ENCODE measurements around the gene PDE9A. TPM values are rescaled to one million over a fixed set of nuclear protein-coding genes. Genes with fewer than 3 reads are reported as not detected.

The PDE9A gene
- total RNA-seq, 1 donor from 2014 or later: 12.3 TPM

DNA sequence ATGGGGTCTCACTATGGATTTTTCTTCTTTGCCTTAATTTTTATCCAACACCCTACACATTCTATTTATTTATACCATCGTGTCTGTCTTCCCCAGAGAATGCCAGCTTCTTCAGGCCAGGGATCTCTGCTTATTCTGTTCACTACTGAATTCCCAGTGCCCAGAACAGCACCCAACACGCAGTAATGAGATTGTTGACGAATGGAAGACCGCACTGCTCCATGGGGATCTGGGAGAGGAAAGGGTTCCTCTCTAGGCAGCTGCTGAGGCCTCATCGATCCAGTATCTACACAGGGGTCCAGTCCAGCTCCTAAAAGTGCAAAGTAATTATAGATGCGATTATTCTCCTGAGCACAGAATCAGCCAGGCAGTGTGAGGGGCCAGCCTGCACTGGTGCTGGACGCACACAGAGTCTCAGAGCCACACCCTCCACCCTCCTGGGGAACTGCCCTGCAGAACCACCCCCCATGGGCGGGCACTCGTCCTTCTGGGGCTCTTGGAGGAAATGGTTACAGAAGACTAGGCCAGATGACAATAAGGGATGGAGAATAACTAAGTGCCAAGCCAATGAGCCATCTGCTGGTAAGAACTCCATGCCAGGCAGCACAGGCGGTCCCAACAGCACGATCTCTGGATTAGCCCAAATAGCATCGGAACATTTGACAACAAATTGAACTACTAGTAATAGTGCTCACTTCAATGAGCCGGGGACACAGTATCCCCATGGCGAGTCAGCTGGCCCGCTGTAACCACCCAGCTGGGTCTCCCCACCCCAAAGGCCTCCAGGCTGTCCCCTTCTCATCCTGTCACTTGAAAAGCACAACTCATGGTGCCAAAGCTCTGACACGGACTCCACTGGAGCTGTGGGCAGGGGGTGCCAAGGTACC is 1.7 kb upstream of the PDE9A start:
- H3K4me1 Mint-ChIP-seq (ENCODE audit: unreplicated experiment): peaks cover 25% of the 10 kb centered on the region
- TF ChIP-seq, protein P1, sequence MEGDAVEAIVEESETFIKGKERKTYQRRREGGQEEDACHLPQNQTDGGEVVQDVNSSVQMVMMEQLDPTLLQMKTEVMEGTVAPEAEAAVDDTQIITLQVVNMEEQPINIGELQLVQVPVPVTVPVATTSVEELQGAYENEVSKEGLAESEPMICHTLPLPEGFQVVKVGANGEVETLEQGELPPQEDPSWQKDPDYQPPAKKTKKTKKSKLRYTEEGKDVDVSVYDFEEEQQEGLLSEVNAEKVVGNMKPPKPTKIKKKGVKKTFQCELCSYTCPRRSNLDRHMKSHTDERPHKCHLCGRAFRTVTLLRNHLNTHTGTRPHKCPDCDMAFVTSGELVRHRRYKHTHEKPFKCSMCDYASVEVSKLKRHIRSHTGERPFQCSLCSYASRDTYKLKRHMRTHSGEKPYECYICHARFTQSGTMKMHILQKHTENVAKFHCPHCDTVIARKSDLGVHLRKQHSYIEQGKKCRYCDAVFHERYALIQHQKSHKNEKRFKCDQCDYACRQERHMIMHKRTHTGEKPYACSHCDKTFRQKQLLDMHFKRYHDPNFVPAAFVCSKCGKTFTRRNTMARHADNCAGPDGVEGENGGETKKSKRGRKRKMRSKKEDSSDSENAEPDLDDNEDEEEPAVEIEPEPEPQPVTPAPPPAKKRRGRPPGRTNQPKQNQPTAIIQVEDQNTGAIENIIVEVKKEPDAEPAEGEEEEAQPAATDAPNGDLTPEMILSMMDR (IDR thresholded peaks at IDR 0.05): no peak
- peaks cover 19% of the 10 kb centered on the region for H3K27me3 Mint-ChIP-seq (ENCODE audit: unreplicated experiment)
- no peak for DNase-seq (ENCODE audit: extremely low spot score, unreplicated experiment)
- no peak overlapping the region for H3K4me3 Mint-ChIP-seq (ENCODE audit: unreplicated experiment)
- no peaks in the 10 kb centered on the region for H3K36me3 Mint-ChIP-seq (ENCODE audit: unreplicated experiment)
- no peaks in the 10 kb centered on the region for H3K9me3 Mint-ChIP-seq (ENCODE audit: unreplicated experiment)
- H3K27ac Mint-ChIP-seq (ENCODE audit: unreplicated experiment): no peak overlapping the region

DNA sequence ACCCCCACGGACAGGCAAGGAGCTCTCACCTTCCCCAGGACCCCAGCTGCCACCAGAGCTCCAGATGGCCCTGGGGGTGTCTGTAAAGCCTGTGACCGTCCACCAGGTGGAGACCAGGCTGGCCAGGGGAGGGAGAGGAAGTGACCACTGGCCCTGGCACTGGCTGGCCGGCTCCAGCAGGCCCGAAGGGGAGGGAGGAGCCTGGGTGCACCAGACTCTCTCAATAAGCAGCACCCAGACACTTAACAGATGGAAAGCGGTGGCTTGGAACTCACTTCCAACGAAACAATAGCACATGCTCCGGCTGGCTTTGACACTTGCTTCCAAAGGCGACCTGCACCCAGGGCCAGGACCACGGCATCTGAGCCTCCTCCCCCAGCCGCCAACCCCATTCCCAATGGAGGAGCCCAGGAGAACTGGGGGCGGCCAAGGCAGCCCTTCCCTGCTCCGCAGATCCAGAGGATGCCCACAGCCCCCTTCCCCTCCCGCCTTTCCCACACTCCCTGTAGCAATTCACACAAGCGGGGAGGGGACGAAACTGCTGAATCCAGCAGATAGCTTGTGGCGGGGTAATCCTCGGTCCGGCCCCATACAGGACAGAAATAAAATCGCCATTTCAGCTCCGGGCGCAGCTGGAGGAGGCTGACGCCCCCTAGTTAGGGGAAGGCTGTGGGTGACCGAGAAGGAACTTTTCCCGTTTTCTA is 742 bp upstream of the PDE9A start:
- peaks cover 25% of the 10 kb centered on the region for H3K4me1 Mint-ChIP-seq (ENCODE audit: unreplicated experiment)
- TF ChIP-seq, protein P1 (IDR thresholded peaks at IDR 0.05): peak; percentile 66
- no peaks in the 10 kb centered on the region for H3K36me3 Mint-ChIP-seq (ENCODE audit: unreplicated experiment)
- H3K9me3 Mint-ChIP-seq (ENCODE audit: unreplicated experiment): no peaks in the 10 kb centered on the region
- peak; percentile 93 for DNase-seq (ENCODE audit: extremely low spot score, unreplicated experiment)
- peak overlapping the region; percentile 79 for H3K4me3 Mint-ChIP-seq (ENCODE audit: unreplicated experiment)
- peak overlapping the region; percentile 56 for H3K27ac Mint-ChIP-seq (ENCODE audit: unreplicated experiment)
- peaks cover 19% of the 10 kb centered on the region for H3K27me3 Mint-ChIP-seq (ENCODE audit: unreplicated experiment)

DNA sequence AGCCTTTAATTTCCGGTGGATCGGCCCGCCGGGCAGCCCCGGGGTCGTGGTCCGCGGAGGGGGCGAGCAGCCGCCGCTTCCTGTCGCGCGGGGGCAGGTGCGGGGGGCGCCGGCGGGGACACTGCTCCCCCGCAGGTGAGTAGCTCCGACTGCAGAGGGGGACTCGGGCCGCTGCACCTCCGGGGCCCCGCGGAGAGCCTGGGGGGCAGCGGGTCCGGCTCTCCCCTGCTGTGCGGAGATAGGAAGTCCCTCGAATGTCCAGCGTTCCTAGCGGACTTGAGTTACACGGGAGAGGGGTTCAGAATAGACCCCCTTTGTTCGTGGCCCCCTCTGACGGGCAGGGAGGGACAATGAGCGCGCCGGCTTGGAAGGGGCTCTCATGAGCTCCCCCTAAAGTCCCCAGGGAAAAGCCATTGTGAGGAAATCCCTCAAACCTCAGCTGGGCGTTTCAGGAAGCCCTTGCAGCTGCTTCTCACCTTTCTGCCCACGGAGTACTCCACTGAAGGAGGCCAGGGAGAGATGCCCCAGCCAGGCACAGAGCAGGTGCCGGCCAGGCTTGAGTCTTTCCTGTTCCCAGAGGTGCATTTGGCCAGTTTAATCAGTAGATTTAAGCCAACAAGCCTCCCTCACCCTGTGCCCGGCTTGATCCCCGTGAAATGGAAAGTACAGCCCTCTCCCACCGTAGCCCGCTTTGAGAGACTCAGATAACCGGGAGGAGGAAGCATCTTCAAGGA is 925 bp downstream of the PDE9A start:
- no peaks in the 10 kb centered on the region for H3K9me3 Mint-ChIP-seq (ENCODE audit: unreplicated experiment)
- DNase-seq (ENCODE audit: extremely low spot score, unreplicated experiment): no peak
- H3K27me3 Mint-ChIP-seq (ENCODE audit: unreplicated experiment): peaks cover 16% of the 10 kb centered on the region
- H3K36me3 Mint-ChIP-seq (ENCODE audit: unreplicated experiment): no peaks in the 10 kb centered on the region
- no peak overlapping the region for H3K27ac Mint-ChIP-seq (ENCODE audit: unreplicated experiment)
- peak overlapping the region; percentile 68 for H3K4me3 Mint-ChIP-seq (ENCODE audit: unreplicated experiment)
- peaks cover 25% of the 10 kb centered on the region for H3K4me1 Mint-ChIP-seq (ENCODE audit: unreplicated experiment)
- TF ChIP-seq, protein P1 (IDR thresholded peaks at IDR 0.05): no peak

DNA sequence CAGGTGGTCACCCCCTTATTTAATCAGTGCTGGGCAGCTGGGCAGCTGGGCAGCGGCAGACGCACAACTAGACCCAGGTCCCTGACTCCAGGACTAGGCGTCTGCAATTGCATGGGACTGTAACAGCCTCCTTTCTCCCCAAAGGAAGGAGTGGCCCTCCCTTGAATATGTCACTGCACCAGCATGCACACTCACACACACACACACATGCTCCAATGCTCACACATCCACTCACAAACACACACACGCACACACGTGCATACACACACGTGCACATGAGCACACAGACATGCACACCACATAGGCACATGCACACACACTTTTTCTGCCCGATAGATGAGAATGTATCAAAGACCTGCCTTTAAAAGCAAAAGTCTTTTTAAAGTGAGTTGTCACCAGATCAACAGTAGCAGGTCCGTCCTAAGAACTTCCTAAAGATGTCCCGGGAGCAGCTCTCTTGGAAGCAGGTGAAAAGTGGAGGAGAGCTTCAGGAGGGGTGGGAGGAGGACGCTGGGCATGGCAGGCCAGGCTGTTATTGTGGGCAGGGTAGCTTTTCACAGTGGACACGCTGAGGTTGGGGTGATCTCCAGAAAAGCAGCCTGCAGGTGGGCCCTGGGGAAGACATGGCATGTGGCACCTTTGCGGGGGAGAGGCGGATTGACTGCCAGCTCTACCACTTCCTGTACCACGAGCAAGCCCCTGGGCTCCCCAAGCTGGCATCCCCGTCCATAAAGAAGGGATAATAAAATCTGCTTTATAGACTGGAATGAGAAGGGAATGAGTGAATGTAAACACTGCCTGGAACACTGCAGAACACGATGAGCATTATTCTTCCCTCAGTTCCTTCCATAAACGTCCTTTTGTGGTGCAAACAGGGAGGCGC is 1.7 kb downstream of the PDE9A start:
- Mint-ChIP-seq H3K27ac (ENCODE audit: unreplicated experiment) (no peak overlapping the region), H3K36me3 (ENCODE audit: unreplicated experiment) (no peaks in the 10 kb centered on the region), H3K27me3 (ENCODE audit: unreplicated experiment) (peaks cover 16% of the 10 kb centered on the region), H3K4me1 (ENCODE audit: unreplicated experiment) (peaks cover 28% of the 10 kb centered on the region), H3K9me3 (ENCODE audit: unreplicated experiment) (no peaks in the 10 kb centered on the region), H3K4me3 (ENCODE audit: unreplicated experiment) (peak overlapping the region; percentile 68)
- TF ChIP-seq, protein P1 (IDR thresholded peaks at IDR 0.05): no peak
- DNase-seq (ENCODE audit: extremely low spot score, unreplicated experiment): no peak
